Smooth muscle cell (in vitro differentiated cells): ENCODE data around the gene CTSH. TPM values are rescaled to one million over a fixed set of nuclear protein-coding genes. Genes with fewer than 3 reads are reported as not detected.
"Not testable (repeated sequence)": the region's sequence is repeated elsewhere in the genome, so short reads cannot be mapped to it uniquely, and the experiment has no call there.

Experiments used
- DNase-seq: peaks from one replicate; lab custom pipeline; 2025; ENCODE audit not compliant: unreplicated experiment; lab: John Stamatoyannopoulos, UW
- H2AFZ ChIP-seq: fragments of 200-600 bp; sonication (generic); 2 replicates; pipeline ENCODE4 v1.6.0; 2016; ENCODE audit warnings: antibody characterized with exemption, low read depth, mild to moderate bottlenecking
- H3F3A ChIP-seq: fragments of 200-600 bp; sonication (generic); 2 replicates; pipeline ENCODE4 v1.6.0; 2017; ENCODE audit warnings: antibody characterized with exemption, low read depth
- H3K27ac ChIP-seq: fragments of 200-600 bp; sonication (generic); 2 replicates; pipeline ENCODE4 v1.5.1; 2016; ENCODE audit warnings: low read depth, mild to moderate bottlenecking
- H3K27me3 ChIP-seq: fragments of 200-600 bp; sonication (generic); 2 replicates; pipeline ENCODE4 v1.6.1; 2016; ENCODE audit warnings: low read depth, mild to moderate bottlenecking
- H3K36me3 ChIP-seq: fragments of 200-600 bp; sonication (generic); 2 replicates; pipeline ENCODE4 v1.5.1; 2016; ENCODE audit warnings: low read depth
- H3K4me1 ChIP-seq: fragments of 200-600 bp; sonication (generic); 2 replicates; pipeline ENCODE4 v1.5.1; 2016; ENCODE audit warnings: low read depth
- H3K4me2 ChIP-seq: fragments of 200-600 bp; sonication (generic); 2 replicates; pipeline ENCODE4 v1.6.0; 2016; ENCODE audit warnings: mild to moderate bottlenecking
- H3K4me3 ChIP-seq: fragments of 200-600 bp; sonication (generic); 2 replicates; pipeline ENCODE4 v1.5.1; 2016; ENCODE audit warnings: mild to moderate bottlenecking
- H3K79me2 ChIP-seq: fragments of 200-600 bp; sonication (generic); 2 replicates; pipeline ENCODE4 v1.6.0; 2016; ENCODE audit warnings: low read depth, mild to moderate bottlenecking
- H3K9ac ChIP-seq: fragments of 200-600 bp; sonication (generic); 2 replicates; pipeline ENCODE4 v1.6.0; 2016; ENCODE audit warnings: low read depth
- H3K9me3 ChIP-seq: fragments of 200-600 bp; sonication (generic); replicated peaks from 2 replicates; pipeline ENCODE4 v1.5.1; 2016; ENCODE audit warnings: low read depth
- H4K20me1 ChIP-seq: fragments of 200-600 bp; sonication (generic); 2 replicates; pipeline ENCODE4 v1.6.0; 2016; ENCODE audit warnings: low read depth
- CTCF ChIP-seq: fragments of 200-600 bp; sonication (generic); IDR thresholded peaks from 2 replicates; pipeline ENCODE4 v1.5.1; 2017; ENCODE audit warnings: borderline replicate concordance, mild to moderate bottlenecking, antibody characterized with exemption; ENCODE audit not compliant: insufficient read depth, poor library complexity, severe bottlenecking
- WGBS: methylation state at CpG from one replicate; pipeline ENCODE4 v1.1.7; 2016; ENCODE audit warnings: low lambda C conversion rate; 5-methylcytosine and 5-hydroxymethylcytosine counted together
- polyA plus RNA-seq: library from polyadenylated mRNA; unstranded; fragments of >200 nt; fragmentation: Nextera tagmentation; extraction: Ambion mirVana; gene quantifications from 2 replicates; pipeline ENCODE4 v1.2.1, GENCODE V29; 2016
- total RNA-seq: library from RNA; depleted of rRNA; stranded (reverse); fragments of >200 nt; gene quantifications from 2 replicates; pipeline ENCODE4 v1.2.3, GENCODE V29; 2014

CTSH gene
- total and polyA plus RNA-seq, 2 experiments from 2014 or later: 23.4 to 38.5 TPM

- Histone ChIP-seq H3K36me3 (peaks cover 28% of the 10 kb centered on the region), H3F3A (peaks cover 32% of the 10 kb centered on the region), H2AFZ (no peak overlapping the region), H3K4me3 (no peak overlapping the region), H4K20me1 (peaks cover 100% of the 10 kb centered on the region), H3K79me2 (peaks cover 100% of the 10 kb centered on the region), H3K4me2 (peak overlapping the region; percentile 92), H3K4me1 (peaks cover 45% of the 10 kb centered on the region), H3K9ac (no peak overlapping the region), H3K27ac (peak overlapping the region; percentile 91), H3K27me3 (no peaks in the 10 kb centered on the region), H3K9me3 (no peaks in the 10 kb centered on the region)
- TF ChIP-seq CTCF: no peak
- no peak for DNase-seq
- WGBS: 86% methylated on average over 1 of the region's 1 CpG
Measured at GRCh38 chr15:78880813-78881212, 64.0 kb downstream of the CTSH start.

- Histone ChIP-seq H3K79me2 (peaks cover 100% of the 10 kb centered on the region), H2AFZ (no peak overlapping the region), H3K27ac (peak overlapping the region; percentile 91), H4K20me1 (peaks cover 100% of the 10 kb centered on the region), H3K9me3 (no peaks in the 10 kb centered on the region), H3K4me3 (no peak overlapping the region), H3K27me3 (no peaks in the 10 kb centered on the region), H3K9ac (peak overlapping the region; percentile 19), H3F3A (peaks cover 32% of the 10 kb centered on the region), H3K4me1 (peaks cover 51% of the 10 kb centered on the region), H3K4me2 (peak overlapping the region; percentile 92), H3K36me3 (peaks cover 22% of the 10 kb centered on the region)
- no peak for DNase-seq
- no peak for TF ChIP-seq CTCF
Measured at GRCh38 chr15:78880242-78880533, 64.7 kb downstream of the CTSH start.

GRCh38 chr15:78879517-78880241, 65.2 kb downstream of the CTSH start:
- Histone ChIP-seq H3K4me3 (peak overlapping the region; percentile 25), H3K9ac (peak overlapping the region; percentile 19), H2AFZ (no peak overlapping the region), H3K4me2 (peak overlapping the region; percentile 92), H3K79me2 (peaks cover 100% of the 10 kb centered on the region), H3K9me3 (no peaks in the 10 kb centered on the region), H3K36me3 (peaks cover 17% of the 10 kb centered on the region), H3K4me1 (peaks cover 56% of the 10 kb centered on the region), H4K20me1 (peaks cover 100% of the 10 kb centered on the region), H3F3A (peaks cover 32% of the 10 kb centered on the region), H3K27ac (peak overlapping the region; percentile 91), H3K27me3 (no peaks in the 10 kb centered on the region)
- DNase-seq: no peak
- WGBS: 22% methylated on average over 6 of the region's 6 CpGs
- no peak for TF ChIP-seq CTCF

- H4K20me1 ChIP-seq: peaks cover 99% of the 10 kb centered on the region
- peak overlapping the region; percentile 92 for H3K4me2 ChIP-seq
- H3K27me3 ChIP-seq: no peaks in the 10 kb centered on the region
- no peak for DNase-seq
- no peak overlapping the region for H2AFZ ChIP-seq
- H3K9ac ChIP-seq: peak overlapping the region; percentile 43
- H3K27ac ChIP-seq: peak overlapping the region; percentile 91
- H3F3A ChIP-seq: peaks cover 32% of the 10 kb centered on the region
- H3K4me3 ChIP-seq: peak overlapping the region; percentile 25
- peaks cover 11% of the 10 kb centered on the region for H3K36me3 ChIP-seq
- peaks cover 98% of the 10 kb centered on the region for H3K79me2 ChIP-seq
- no peaks in the 10 kb centered on the region for H3K9me3 ChIP-seq
- peaks cover 56% of the 10 kb centered on the region for H3K4me1 ChIP-seq
- WGBS: 59% methylated on average over 1 of the region's 1 CpG
- no peak for TF ChIP-seq CTCF
Measured at GRCh38 chr15:78878356-78878755, 66.5 kb downstream of the CTSH start.

- WGBS: 83% methylated on average over 14 of the region's 14 CpGs
- H3K27me3 ChIP-seq, H3K9ac ChIP-seq, H3K9me3 ChIP-seq, DNase-seq, H2AFZ ChIP-seq, H3K36me3 ChIP-seq: not testable (repeated sequence)
- Histone ChIP-seq H3F3A (peaks cover 26% of the 10 kb centered on the region), H3K4me2 (peak overlapping the region; percentile 92), H3K27ac (peak overlapping the region; percentile 91), H4K20me1 (peaks cover 85% of the 10 kb centered on the region), H3K4me1 (peaks cover 56% of the 10 kb centered on the region), H3K4me3 (peak overlapping the region; percentile 85), H3K79me2 (peaks cover 88% of the 10 kb centered on the region)
Measured at GRCh38 chr15:78876954-78877353, 67.9 kb downstream of the CTSH start.
